HG02943 (cell line): ENCODE data around the gene PRDM15.

Experiments
- ATAC-seq: cut with Tn5 transposase; IDR thresholded peaks from one replicate; pipeline ENCODE4 v1.9.1; 2021; ENCODE audit warnings: mild to moderate bottlenecking, low read depth, moderate library complexity; ENCODE audit not compliant: unreplicated experiment

PRDM15 gene

DNA sequence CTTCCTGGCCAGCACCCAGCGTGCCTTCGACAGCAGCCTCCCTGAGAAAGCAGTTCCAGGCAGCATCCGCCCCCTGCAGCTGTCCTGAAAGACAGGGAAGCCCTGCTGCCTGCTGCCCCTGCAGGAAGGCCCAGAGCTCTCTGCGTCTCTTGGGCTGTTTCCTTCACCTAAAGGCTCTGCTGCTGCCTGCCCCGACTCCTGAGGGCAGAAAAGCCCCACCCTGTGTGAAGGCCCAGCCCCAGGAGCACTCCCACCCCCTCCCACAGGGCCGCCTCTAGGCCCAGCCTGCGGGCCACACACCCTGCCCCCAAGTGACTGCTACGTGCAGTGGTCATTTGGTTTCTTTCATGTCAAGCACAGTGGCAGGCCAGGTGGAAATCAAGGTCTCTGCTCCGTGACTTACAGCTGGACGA is 124.7 kb downstream of the PRDM15 start:
- no peak for ATAC-seq

DNA sequence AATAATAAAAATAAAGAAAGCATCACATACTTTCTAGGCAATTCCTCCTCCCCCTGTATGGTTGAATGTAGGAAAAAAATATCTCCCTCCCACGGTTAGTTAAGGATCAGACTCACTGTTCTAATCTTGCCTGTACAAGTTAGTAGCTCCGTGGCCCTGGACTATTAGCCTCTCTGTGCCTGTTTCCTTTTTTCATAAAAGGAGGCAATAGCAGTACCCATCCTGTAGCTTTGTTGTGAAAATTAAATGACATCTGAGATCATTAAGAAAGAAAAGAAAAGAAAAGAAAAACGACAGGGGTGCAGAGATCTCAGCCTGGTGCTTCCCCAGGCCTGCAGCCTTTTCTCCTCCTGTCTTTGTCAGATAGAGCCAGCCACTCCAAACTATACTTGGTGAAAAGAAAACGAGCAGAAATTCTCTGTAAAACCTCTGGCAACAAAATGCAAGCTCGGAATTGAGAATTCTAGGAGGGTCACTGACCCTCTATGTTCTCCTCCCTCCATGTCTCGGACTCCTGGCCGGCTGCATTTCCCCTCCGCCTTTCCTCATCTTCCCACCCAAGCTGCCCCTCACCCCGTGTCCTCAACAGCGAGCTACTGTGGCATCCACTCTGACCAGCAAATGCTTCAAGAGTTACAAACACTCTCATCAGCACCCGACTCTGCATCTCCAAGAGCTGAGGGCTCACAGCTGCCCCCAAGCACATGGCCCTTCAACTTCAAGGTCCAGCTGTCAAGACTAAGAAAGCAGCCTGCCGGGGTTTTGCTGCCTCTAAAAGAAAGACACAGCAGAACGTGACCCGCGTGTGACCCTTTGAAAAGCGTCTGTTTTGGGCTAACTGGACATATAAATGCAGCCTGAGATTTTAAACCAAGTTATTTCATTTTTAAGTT is 125.9 kb downstream of the PRDM15 start:
- ATAC-seq = no peak

DNA sequence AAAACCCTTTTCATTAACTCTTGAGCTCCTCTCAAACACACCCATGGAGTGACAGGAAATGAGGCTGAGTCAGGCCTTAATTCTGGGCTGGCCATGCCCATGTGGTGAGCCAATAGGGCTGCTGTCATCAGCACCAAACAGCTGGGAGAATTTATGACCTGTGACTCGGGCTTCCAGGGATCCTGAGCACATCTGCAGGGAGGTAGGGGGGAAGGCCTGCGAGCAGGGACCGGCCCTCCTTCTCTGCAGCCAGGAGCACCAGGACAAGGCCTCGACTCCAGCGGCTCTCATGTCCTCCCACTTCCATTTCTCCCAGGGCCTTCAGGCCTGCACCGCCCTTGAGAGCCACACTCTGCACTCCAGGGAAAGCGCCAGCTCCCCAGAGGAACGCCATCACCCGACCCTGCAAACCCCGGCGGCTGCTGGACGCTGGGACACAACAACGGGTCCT is 126.9 kb downstream of the PRDM15 start:
- ATAC-seq = no peak

DNA sequence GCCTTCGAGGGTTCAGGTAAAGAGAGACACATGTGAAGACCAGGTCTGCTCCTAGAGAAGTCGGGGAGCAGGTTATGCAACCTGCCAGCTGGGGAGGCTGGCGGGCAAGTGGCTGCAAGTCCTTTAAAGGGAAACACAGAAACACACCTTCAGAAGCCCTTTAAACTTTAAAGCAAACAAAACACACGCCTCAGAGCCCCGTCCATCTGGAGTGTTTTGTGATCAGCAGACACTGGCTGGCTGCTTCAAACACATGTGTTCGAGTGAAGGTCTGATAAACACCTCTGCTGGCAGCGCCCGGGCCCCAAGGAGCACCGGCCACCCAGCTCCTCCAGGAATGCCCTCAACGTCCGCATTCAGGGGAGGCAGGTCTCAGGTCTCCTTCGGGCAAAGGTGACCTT is 127.5 kb downstream of the PRDM15 start:
- ATAC-seq = no peak

DNA sequence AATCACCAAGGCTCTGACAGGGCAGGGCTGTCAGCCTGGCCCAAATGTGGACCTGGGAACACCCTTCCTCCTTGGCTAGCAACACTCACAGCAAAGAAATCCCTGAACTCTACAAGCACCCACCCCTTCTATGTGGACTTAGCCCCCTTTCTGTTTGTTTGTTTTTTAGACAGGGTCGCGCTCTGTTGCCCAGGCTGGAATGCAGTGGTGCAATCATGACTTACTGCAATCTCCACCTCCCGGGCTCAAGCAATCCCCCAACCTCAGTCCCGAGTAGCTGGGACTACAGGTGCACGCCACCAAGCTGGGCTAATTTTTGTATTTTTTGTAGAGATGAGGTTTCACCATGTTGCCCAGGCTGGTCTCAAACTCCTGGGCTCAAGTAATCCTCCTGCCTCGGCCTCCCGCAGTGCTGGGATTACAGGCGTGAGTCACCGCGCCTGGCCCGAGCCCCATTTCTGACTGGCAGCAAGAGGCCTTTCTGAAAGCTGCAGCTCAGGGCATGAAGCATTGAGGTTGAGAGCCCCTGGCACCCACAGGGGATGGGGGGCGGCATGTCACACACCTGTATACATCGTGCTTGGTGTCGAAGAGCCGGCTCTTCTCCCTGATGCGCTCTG is 128.5 kb downstream of the PRDM15 start:
- no peak for ATAC-seq

DNA sequence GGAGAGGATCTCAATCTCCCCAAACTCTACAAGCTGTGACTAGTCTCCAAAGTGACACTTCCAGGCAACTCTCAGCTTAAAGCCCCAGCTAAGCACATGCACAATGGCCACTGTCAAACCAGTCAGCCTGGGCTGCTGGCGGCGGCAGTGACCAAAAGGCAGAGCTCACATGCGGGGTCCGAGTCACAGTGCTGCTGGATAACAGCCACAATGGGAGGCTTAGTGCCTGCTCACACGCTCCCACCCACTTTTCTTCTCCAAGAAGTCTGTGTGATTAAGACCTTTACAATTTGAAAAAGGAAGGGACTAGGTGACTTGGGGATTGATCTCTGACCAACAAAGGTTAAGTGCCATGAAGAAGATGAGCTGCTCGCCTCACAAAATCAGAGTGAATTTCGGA is 129.1 kb downstream of the PRDM15 start:
- no peak for ATAC-seq

DNA sequence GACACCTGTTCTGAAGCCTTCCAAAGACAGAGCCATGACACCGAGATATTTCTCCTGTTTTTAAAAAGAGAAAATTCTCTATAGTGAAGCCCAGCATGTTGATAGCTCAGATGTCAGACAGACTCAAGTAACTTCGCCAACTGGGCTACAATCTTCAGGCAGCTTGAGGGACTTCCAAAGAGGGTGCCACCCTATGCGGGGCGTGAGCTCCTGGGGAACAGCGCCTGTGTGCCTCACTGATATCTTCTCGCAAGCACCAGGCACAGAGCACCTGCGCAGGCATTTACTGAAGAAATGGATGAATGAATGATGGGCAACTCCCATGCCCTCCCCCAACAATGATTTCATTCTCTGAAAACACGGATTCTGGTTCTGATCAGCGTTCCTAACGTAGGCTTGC is 129.9 kb downstream of the PRDM15 start:
- ATAC-seq = no peak
